Erythroblast (primary cell): ENCODE results near the gene FBL.

Source experiments
- GATA1 ChIP-seq: IDR thresholded peaks from 2 replicates; pipeline ENCODE4 v1.6.1; 2011; ENCODE audit warnings: low read depth, mild to moderate bottlenecking, control low read depth, low read length, moderate library complexity
- POLR2A ChIP-seq: IDR thresholded peaks from 2 replicates; pipeline ENCODE4 v1.6.1; 2011; ENCODE audit warnings: mild to moderate bottlenecking, low read length

GRCh38 chr19:39814595-39814994, 31.6 kb downstream of the FBL start:
- no peak for TF ChIP-seq POLR2A
- no peak for TF ChIP-seq GATA1
